ENCODE data around the gene STXBP3.

STXBP3 gene

GRCh38 chr1:108718927-108719655 is 27.4 kb upstream of the STXBP3 start:
- in situ Hi-C loops (cut with MboI; ENCODE audit: low pct_unique_long_range_greater_than_20kb, low sequenced_read_pairs, unreplicated experiment) = no loop called here
- no peak for TF ChIP-seq CTCF (IDR thresholded peaks at IDR 0.05; ENCODE audit: extremely low read depth, insufficient read depth, missing control alignments)
- DNase-seq (ENCODE audit: low spot score) = no peak

GRCh38 chr1:108719656-108720435 is 26.6 kb upstream of the STXBP3 start:
- no peak for TF ChIP-seq CTCF (IDR thresholded peaks at IDR 0.05; ENCODE audit: extremely low read depth, insufficient read depth, missing control alignments)
- DNase-seq (ENCODE audit: low spot score) = no peak
- in situ Hi-C loops (cut with MboI; ENCODE audit: low pct_unique_long_range_greater_than_20kb, low sequenced_read_pairs, unreplicated experiment) = no loop called here

- no peak for DNase-seq (ENCODE audit: low spot score)
- in situ Hi-C loops (cut with MboI; ENCODE audit: low pct_unique_long_range_greater_than_20kb, low sequenced_read_pairs, unreplicated experiment) = no loop called here
- no peak for TF ChIP-seq CTCF (IDR thresholded peaks at IDR 0.05; ENCODE audit: extremely low read depth, insufficient read depth, missing control alignments)
Measured at GRCh38 chr1:108722292-108722691, 24.2 kb upstream of the STXBP3 start.

DNA sequence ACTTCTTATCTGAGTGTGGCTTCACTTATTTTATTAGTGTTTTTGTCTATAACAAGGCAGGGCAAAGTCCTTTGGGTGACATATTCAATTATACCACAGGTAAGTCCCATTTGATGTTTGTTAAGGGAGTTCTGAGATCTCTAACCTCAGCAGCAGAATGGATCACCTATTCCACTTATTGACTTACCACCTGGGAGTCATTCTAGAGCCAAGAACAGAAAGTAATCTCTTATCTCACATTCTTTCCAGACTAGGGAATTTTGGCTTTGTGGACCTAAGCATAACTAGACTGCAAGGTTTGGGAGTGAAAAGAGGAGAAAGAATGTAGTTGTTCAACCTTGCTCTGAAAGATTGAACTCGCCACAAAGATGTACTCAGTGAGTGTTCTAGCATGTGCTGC is 20.6 kb upstream of the STXBP3 start:
- in situ Hi-C loops (cut with MboI; ENCODE audit: low pct_unique_long_range_greater_than_20kb, low sequenced_read_pairs, unreplicated experiment) = no loop called here
- no peak for TF ChIP-seq CTCF (IDR thresholded peaks at IDR 0.05; ENCODE audit: extremely low read depth, insufficient read depth, missing control alignments)

GRCh38 chr1:108728327-108728923 is 18.0 kb upstream of the STXBP3 start:
- no peak for DNase-seq (ENCODE audit: low spot score)
- TF ChIP-seq CTCF (IDR thresholded peaks at IDR 0.05; ENCODE audit: extremely low read depth, insufficient read depth, missing control alignments) = no peak
- in situ Hi-C loops (cut with MboI; ENCODE audit: low pct_unique_long_range_greater_than_20kb, low sequenced_read_pairs, unreplicated experiment) = no loop called here

More for the DNA sequence above, 20.6 kb upstream of the STXBP3 start:
- no peak for DNase-seq (ENCODE audit: low spot score)

DNA sequence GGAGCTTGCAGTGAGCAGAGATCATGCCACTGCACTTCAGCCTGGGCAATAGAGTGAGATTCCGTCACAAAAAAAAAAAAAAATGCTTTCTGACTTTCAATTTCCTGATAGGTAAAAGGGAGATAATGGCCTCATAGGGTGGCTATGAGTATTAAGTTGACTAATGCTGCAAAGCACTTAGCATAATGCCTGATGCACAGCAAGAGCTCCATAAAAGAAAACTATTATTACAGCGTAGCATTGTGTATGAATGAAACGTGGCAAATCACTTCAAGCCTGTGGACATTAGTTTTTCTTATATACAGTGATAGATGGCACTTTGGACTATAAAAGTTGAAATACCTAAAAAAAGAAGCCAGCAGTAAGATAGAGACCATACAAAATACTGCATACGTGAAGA is 17.0 kb upstream of the STXBP3 start:
- no peak for TF ChIP-seq CTCF (IDR thresholded peaks at IDR 0.05; ENCODE audit: extremely low read depth, insufficient read depth, missing control alignments)
- no peak for DNase-seq (ENCODE audit: low spot score)
- in situ Hi-C loops (cut with MboI; ENCODE audit: low pct_unique_long_range_greater_than_20kb, low sequenced_read_pairs, unreplicated experiment) = no loop called here
